ENCODE results near the gene XRN1. TPM values are rescaled to one million over a fixed set of nuclear protein-coding genes. Genes with fewer than 3 reads are reported as not detected.
"Not testable (repeated sequence)": the region's sequence is repeated elsewhere in the genome, so short reads cannot be mapped to it uniquely, and the experiment has no call there.

Gene XRN1
- total RNA-seq, 1 donor from 2014 or later = 50.1 TPM

GRCh38 chr3:142374687-142375086, 73.2 kb downstream of the XRN1 start:
- no peak for DNase-seq (ENCODE audit: low spot score)
- TF ChIP-seq CTCF (IDR thresholded peaks at IDR 0.05; ENCODE audit: unreplicated experiment) = no peak
- H3K27ac Mint-ChIP-seq (ENCODE audit: unreplicated experiment) = no peak overlapping the region
- H3K27me3 Mint-ChIP-seq (ENCODE audit: unreplicated experiment) = no peaks in the 10 kb centered on the region
- H3K9me3 Mint-ChIP-seq (ENCODE audit: unreplicated experiment) = no peaks in the 10 kb centered on the region
- H3K36me3 Mint-ChIP-seq (ENCODE audit: low read depth, unreplicated experiment) = peaks cover 34% of the 10 kb centered on the region
- no peak overlapping the region for H3K4me3 Mint-ChIP-seq (ENCODE audit: unreplicated experiment)
- peaks cover 11% of the 10 kb centered on the region for H3K4me1 Mint-ChIP-seq (ENCODE audit: unreplicated experiment)

- not testable (repeated sequence) for DNase-seq (ENCODE audit: low spot score); H3K27ac Mint-ChIP-seq (ENCODE audit: unreplicated experiment); H3K4me3 Mint-ChIP-seq (ENCODE audit: unreplicated experiment); H3K4me1 Mint-ChIP-seq (ENCODE audit: unreplicated experiment); H3K27me3 Mint-ChIP-seq (ENCODE audit: unreplicated experiment); H3K9me3 Mint-ChIP-seq (ENCODE audit: unreplicated experiment)
- peaks cover 40% of the 10 kb centered on the region for H3K36me3 Mint-ChIP-seq (ENCODE audit: low read depth, unreplicated experiment)
Observed at GRCh38 chr3:142369576-142369975, 78.3 kb downstream of the XRN1 start.

- H3K9me3 Mint-ChIP-seq (ENCODE audit: unreplicated experiment) = no peaks in the 10 kb centered on the region
- no peak overlapping the region for H3K27ac Mint-ChIP-seq (ENCODE audit: unreplicated experiment)
- H3K4me3 Mint-ChIP-seq (ENCODE audit: unreplicated experiment) = no peak overlapping the region
- H3K36me3 Mint-ChIP-seq (ENCODE audit: low read depth, unreplicated experiment) = peaks cover 24% of the 10 kb centered on the region
- DNase-seq (ENCODE audit: low spot score) = no peak
- no peaks in the 10 kb centered on the region for H3K27me3 Mint-ChIP-seq (ENCODE audit: unreplicated experiment)
- no peaks in the 10 kb centered on the region for H3K4me1 Mint-ChIP-seq (ENCODE audit: unreplicated experiment)
- TF ChIP-seq CTCF (IDR thresholded peaks at IDR 0.05; ENCODE audit: unreplicated experiment) = peak; percentile 13
Observed at GRCh38 chr3:142366434-142366833, 81.4 kb downstream of the XRN1 start.

GRCh38 chr3:142363936-142364467, 83.8 kb downstream of the XRN1 start:
- Mint-ChIP-seq H3K4me1 (ENCODE audit: unreplicated experiment) (no peaks in the 10 kb centered on the region), H3K9me3 (ENCODE audit: unreplicated experiment) (no peaks in the 10 kb centered on the region), H3K36me3 (ENCODE audit: low read depth, unreplicated experiment) (peaks cover 34% of the 10 kb centered on the region), H3K4me3 (ENCODE audit: unreplicated experiment) (no peak overlapping the region), H3K27ac (ENCODE audit: unreplicated experiment) (no peak overlapping the region), H3K27me3 (ENCODE audit: unreplicated experiment) (no peaks in the 10 kb centered on the region)
- TF ChIP-seq CTCF (IDR thresholded peaks at IDR 0.05; ENCODE audit: unreplicated experiment) = no peak
- no peak for DNase-seq (ENCODE audit: low spot score)

- H3K27ac Mint-ChIP-seq (ENCODE audit: unreplicated experiment); H3K27me3 Mint-ChIP-seq (ENCODE audit: unreplicated experiment); H3K9me3 Mint-ChIP-seq (ENCODE audit: unreplicated experiment); DNase-seq (ENCODE audit: low spot score); H3K4me1 Mint-ChIP-seq (ENCODE audit: unreplicated experiment); H3K4me3 Mint-ChIP-seq (ENCODE audit: unreplicated experiment): not testable (repeated sequence)
- peaks cover 34% of the 10 kb centered on the region for H3K36me3 Mint-ChIP-seq (ENCODE audit: low read depth, unreplicated experiment)
Observed at GRCh38 chr3:142363433-142363832, 84.4 kb downstream of the XRN1 start.

GRCh38 chr3:142359367-142359766, 88.5 kb downstream of the XRN1 start:
- Mint-ChIP-seq H3K9me3 (ENCODE audit: unreplicated experiment) (no peaks in the 10 kb centered on the region), H3K27me3 (ENCODE audit: unreplicated experiment) (peaks cover 2% of the 10 kb centered on the region), H3K4me1 (ENCODE audit: unreplicated experiment) (no peaks in the 10 kb centered on the region), H3K36me3 (ENCODE audit: low read depth, unreplicated experiment) (peaks cover 45% of the 10 kb centered on the region), H3K27ac (ENCODE audit: unreplicated experiment) (no peak overlapping the region), H3K4me3 (ENCODE audit: unreplicated experiment) (peak overlapping the region; percentile 8)
- no peak for TF ChIP-seq CTCF (IDR thresholded peaks at IDR 0.05; ENCODE audit: unreplicated experiment)
- DNase-seq (ENCODE audit: low spot score) = no peak

Measured in endothelial cell (in vitro differentiated cells).